Stimulated activated CD4-positive, alpha-beta T cell treated with anti-CD3 and anti-CD28 coated beads, Interleukin-4, amount 100 ng/mL, for 24 hours (primary cell): ENCODE data around the gene PRODH2.
"Not testable (repeated sequence)": the region's sequence is repeated elsewhere in the genome, so short reads cannot be mapped to it uniquely, and the experiment has no call there.

Source experiments
- DNase-seq: peaks from one replicate; pipeline ENCODE4 v3.0.0-alpha.2; 2020

The PRODH2 gene

GRCh38 chr19:35842666-35843272 is 30.1 kb upstream of the PRODH2 start:
- no peak for DNase-seq

- DNase-seq: no peak
Measured at GRCh38 chr19:35841961-35842595, 29.4 kb upstream of the PRODH2 start.

- DNase-seq: not testable (repeated sequence)
Measured at GRCh38 chr19:35836096-35836495, 23.5 kb upstream of the PRODH2 start.

- DNase-seq: no peak
Measured at GRCh38 chr19:35833972-35834371, 21.3 kb upstream of the PRODH2 start.

- no peak for DNase-seq
Measured at GRCh38 chr19:35832054-35832453, 19.4 kb upstream of the PRODH2 start.

- no peak for DNase-seq
Measured at GRCh38 chr19:35830986-35831385, 18.3 kb upstream of the PRODH2 start.

GRCh38 chr19:35828692-35829301 is 16.2 kb upstream of the PRODH2 start:
- DNase-seq: peak; percentile 37

- DNase-seq: no peak
Measured at GRCh38 chr19:35824150-35824549, 11.5 kb upstream of the PRODH2 start.

GRCh38 chr19:35822579-35822978 is 9.9 kb upstream of the PRODH2 start:
- DNase-seq: no peak

- no peak for DNase-seq
Measured at GRCh38 chr19:35818445-35818844, 5.8 kb upstream of the PRODH2 start.

GRCh38 chr19:35816846-35817245 is 4.2 kb upstream of the PRODH2 start:
- DNase-seq: no peak

- DNase-seq: no peak
Measured at GRCh38 chr19:35816262-35816661, 3.6 kb upstream of the PRODH2 start.

- DNase-seq: no peak
Measured at GRCh38 chr19:35813043-35813890, 622 bp upstream of the PRODH2 start.

GRCh38 chr19:35811317-35812219 is 1.1 kb downstream of the PRODH2 start:
- DNase-seq: no peak

GRCh38 chr19:35807633-35808032 is 5.0 kb downstream of the PRODH2 start:
- no peak for DNase-seq

- no peak for DNase-seq
Measured at GRCh38 chr19:35806597-35806996, 6.0 kb downstream of the PRODH2 start.

- DNase-seq: no peak
Measured at GRCh38 chr19:35805526-35806102, 7.0 kb downstream of the PRODH2 start.

GRCh38 chr19:35801828-35802227 is 10.8 kb downstream of the PRODH2 start:
- DNase-seq: no peak

- no peak for DNase-seq
Measured at GRCh38 chr19:35797663-35798062, 15.0 kb downstream of the PRODH2 start.

GRCh38 chr19:35796645-35797542 is 15.8 kb downstream of the PRODH2 start:
- DNase-seq: no peak

GRCh38 chr19:35795564-35795963 is 17.1 kb downstream of the PRODH2 start:
- not testable (repeated sequence) for DNase-seq
